CD4-positive, alpha-beta T cell treated with Interleukin-4 for 4 hours (primary cell): ENCODE data around the gene LYPLA2.

ENCODE experiments used
- DNase-seq: peaks from one replicate; pipeline ENCODE4 v3.0.0-alpha.2; 2020

The LYPLA2 gene

DNA sequence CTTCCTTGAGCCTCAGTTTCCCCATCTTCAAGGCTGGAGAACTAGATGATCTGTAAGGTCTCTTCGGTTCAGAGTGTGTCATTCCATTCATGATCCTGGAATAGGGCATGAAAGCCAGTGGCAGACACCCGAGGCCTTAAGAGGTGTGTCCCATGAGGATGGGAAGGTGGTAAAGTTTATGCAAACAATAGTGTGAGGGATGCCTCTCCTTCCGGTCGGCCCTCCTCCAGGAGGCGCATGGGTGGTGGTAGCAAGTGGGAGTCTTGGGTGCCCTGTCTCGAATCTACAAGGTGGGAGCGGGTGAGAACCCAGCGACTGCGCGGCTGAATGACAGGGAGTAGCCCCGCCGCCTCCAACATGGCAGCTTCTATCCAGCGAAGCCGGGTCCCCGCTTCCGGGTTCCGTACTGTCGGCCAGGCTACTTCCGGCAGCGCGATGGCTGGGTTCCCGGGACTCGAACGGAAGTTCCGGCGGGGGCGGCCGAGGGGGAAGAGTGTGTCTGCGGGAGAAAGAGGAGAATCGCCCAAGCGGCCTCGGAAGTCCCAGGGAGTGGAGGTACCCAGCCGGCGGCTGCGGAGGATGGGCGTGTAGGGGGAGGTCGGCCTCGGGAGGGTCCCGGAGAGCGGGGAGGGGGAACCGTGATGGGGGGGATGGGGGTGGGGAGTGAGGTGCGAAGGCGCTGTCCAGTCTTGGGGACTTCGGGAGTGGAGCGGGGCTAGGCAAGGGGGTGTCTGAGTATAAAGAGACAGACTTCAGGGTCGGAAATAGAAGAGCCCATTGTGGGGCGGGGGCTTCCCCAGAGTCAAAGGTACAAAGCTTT, at the start of gene LYPLA2:
Gene LYPLA2, plus strand, starts transcription at position 450 of the 820 bp plus-strand sequence. CDS start 1,538 bp downstream, outside the sequence.
- peak; percentile 83 for DNase-seq

DNA sequence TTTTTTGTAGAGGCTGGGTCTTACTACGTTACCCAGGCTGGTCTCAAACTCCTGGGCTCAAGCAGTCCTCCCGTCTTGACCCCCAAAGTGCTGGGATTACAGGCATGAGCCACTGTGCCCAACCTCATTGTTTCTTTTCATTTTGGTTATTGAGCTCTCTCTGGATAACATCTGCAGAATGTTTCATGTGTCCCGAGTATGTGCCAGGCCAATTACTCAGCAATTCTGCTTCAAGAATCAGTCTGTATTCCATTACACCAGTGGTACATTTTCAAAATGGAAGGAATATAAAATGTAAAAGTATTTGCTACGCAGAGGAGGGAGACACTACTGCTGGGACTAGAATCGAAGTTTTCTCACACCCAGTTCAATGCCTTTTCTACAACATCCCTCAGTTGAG, 49.3 kb upstream of the LYPLA2 start:
- no peak for DNase-seq

DNA sequence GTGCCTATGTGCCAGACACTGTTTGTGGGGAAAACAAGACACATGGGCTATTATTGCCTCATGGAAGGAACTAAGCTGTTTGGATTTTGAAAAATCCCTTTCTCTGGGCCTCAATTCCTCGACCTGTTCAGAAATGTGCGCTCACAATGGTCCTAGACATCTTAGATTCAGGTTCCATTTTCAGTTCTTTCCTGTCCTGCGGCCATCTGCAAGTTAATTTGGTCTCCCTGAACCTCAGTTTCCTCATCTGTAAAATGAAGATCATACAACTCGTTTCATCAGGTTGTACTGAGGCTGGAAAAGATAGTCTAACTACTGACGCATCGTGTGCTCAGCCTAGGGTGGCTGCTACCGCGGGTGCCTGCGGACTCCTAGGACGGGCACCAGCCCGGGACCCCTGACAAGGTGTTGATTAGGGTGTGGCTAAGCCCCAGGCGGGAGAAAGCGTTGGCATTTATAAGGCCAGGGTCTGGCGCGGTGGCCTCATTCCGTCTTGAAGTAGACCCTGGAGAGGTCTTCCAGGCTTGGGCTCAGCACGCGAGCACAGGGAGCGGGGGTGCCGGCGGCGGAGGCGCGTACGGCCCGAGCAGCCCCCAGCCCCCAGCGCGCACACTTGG, 48.2 kb upstream of the LYPLA2 start:
- peak; percentile 2 for DNase-seq

GRCh38 chr1:23743287-23744152, 47.4 kb upstream of the LYPLA2 start, which contains the start of gene ELOA:
Gene ELOA (plus strand): TSS chr1:23743471. CDS start chr1:23743504, 33 bp downstream.
- DNase-seq, result peak; percentile 68

- peak; percentile 32 for DNase-seq
Measured at GRCh38 chr1:23745515-23745914, 45.4 kb upstream of the LYPLA2 start.

DNA sequence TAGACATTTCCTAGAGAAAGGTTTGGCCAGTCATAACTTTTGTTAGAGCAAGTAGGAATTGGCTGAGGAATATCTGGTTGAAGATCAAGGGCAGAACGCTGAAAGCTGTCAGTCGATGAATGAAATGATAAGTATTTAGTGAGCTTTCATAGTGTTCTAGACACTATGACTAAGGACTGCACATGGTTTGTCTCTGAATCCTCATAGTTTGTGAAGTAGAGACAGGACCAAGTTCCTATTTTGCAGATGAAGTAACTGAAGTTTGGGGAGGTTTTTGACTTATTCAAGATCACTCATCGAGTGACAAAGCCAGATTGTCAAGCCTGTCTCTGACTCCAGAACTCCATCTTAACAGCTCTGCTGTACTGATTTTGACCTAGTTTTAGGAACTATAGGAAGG, 42.9 kb upstream of the LYPLA2 start:
- no peak for DNase-seq

DNA sequence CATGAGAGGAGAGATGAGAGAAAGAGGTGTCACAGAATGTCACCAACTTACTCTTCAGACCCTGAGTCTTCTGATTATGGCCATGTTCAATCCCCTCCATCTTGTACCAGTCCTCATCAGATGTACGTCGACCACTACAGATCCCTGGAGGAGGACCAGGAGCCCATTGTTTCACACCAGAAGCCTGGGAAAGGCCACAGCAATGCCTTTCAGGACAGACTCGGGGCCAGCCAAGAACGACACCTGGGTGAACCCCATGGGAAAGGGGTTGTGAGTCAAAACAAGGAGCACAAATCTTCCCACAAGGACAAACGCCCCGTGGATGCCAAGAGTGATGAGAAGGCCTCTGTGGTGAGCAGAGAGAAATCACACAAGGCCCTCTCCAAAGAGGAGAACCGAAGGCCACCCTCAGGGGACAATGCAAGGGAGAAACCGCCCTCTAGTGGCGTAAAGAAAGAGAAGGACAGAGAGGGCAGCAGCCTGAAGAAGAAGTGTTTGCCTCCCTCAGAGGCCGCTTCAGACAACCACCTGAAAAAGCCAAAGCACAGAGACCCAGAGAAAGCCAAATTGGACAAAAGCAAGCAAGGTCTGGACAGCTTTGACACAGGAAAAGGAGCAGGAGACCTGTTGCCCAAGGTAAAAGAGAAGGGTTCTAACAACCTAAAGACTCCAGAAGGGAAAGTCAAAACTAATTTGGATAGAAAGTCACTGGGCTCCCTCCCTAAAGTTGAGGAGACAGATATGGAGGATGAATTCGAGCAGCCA, 39.7 kb upstream of the LYPLA2 start:
- DNase-seq, result peak; percentile 27

DNA sequence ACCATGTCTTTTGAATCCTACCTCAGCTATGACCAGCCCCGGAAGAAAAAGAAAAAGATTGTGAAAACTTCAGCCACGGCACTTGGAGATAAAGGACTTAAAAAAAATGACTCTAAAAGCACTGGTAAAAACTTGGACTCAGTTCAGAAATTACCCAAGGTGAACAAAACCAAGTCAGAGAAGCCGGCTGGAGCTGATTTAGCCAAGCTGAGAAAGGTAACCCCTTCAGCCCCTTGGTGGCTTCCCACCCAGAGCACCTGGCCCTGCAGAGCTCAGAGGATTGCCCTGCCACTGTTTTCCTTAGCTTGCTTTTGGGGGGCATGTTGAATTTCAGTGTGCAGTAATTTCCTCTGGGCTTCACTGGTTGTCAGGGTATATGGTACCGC, 39.1 kb upstream of the LYPLA2 start:
- DNase-seq, result no peak

GRCh38 chr1:23752909-23753308, 38.0 kb upstream of the LYPLA2 start:
- no peak for DNase-seq

DNA sequence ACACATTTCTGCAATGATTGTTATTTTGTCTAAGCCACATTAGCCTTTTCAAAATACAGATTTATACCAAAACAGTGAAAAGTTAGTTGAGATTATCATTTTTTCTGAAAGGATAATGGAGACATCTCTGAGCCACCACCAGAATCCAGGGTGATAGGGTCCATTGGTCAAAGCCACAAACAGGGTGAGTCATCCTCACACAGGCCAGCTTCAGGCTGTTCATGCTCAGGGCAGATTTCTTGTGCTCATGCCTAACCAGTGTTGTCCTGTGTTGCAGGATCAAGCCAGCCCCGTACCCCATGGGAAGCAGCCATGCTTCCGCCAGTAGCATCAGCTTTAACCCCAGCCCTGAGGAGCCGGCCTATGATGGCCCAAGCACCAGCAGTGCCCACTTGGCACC, 34.3 kb upstream of the LYPLA2 start:
- DNase-seq, result no peak

GRCh38 chr1:23757812-23758211, 33.1 kb upstream of the LYPLA2 start:
- no peak for DNase-seq

- no peak for DNase-seq
Measured at GRCh38 chr1:23759277-23759676, 31.7 kb upstream of the LYPLA2 start.

GRCh38 chr1:23763041-23763577, 27.8 kb upstream of the LYPLA2 start:
- no peak for DNase-seq

GRCh38 chr1:23768733-23769132, 22.2 kb upstream of the LYPLA2 start:
- no peak for DNase-seq

- peak; percentile 84 for DNase-seq
Measured at GRCh38 chr1:23772049-23772853, 18.7 kb upstream of the LYPLA2 start.

DNA sequence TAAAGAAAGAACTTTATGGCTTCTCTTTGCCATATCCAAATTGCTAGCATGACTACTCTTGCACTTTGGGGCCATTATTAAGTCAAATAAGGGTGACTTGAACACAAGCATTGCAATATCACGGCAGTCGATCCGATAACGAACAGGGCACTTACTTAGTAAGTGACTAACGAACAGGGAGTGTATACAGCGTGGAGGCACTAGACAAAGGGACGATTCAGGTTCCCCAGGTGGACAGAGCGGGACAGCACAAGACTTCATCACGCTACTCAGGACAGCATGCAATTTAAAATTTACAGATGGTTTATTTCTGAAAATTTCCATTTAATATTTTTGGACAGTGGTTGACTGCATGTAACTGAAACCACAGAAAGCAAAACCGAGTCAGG, 18.1 kb upstream of the LYPLA2 start:
- no peak for DNase-seq

- no peak for DNase-seq
Measured at GRCh38 chr1:23774174-23774880, 16.6 kb upstream of the LYPLA2 start.

- no peak for DNase-seq
Measured at GRCh38 chr1:23776217-23776616, 14.7 kb upstream of the LYPLA2 start.

- peak; percentile 76 for DNase-seq
Measured at GRCh38 chr1:23777979-23778814, 12.7 kb upstream of the LYPLA2 start, which contains the start of gene PITHD1. Gene PITHD1 (plus strand): TSS chr1:23778418. CDS start chr1:23778516, 98 bp downstream.
